Measurements from ENCODE around the gene IFNA13. TPM values are rescaled to one million over a fixed set of nuclear protein-coding genes. Genes with fewer than 3 reads are reported as not detected.

Gene IFNA13
- total and polyA plus RNA-seq, 9 of the 15 experiments (the other 6 are each of a cell fraction or from before 2014, with no cell fraction given): not detected

DNA sequence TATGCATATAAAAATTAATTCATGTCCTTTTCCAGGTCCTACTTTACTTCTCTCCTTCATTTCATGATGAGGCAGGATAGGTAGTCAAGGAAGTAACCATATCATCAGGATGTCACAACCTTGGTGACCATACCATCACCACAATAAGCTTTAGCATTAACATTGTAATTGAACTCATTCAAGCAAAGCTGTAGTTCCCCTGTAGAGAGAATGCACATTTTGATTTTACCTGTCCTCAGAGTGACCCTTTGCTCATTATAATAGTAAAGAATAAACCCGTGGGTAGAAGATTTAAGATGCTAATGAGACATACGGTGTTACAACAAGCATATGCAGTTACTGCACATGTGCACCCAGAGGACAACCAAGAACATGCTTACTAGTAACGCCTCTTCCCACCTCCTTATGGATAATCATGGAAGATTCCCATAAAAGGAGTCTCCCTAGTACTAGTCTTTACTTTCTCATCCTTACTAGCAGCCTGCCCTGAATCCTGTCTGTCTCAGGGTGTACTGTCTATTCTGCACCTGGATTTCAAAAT, 19.4 kb downstream of the IFNA13 start:
- no CpG with 5 or more reads among the region's 3 CpGs for WGBS (ENCODE audit: insufficient coverage, low coverage, missing lambda C conversion rate)
- Histone ChIP-seq H3K9ac (ENCODE audit: insufficient read depth in 1 of 2, low read depth in 2 of 2, low read length in 2 of 2) (no peak overlapping the region), H3K9me1 (ENCODE audit: control insufficient read depth, insufficient read depth, low read length) (no peaks in the 10 kb centered on the region), H3K9me3 (replicated peaks; ENCODE audit: control insufficient read depth, insufficient read depth, low read depth, low read length) (no peaks in the 10 kb centered on the region), H3K4me3 (no peak overlapping the region), H3K4me1 (replicated peaks in 1 of 2; ENCODE audit: control insufficient read depth in 2 of 2, insufficient read depth in 2 of 2, low read length in 2 of 2) (no peaks in the 10 kb centered on the region), H2AFZ (ENCODE audit: low read depth, low read length) (no peak overlapping the region), H4K20me1 (replicated peaks; ENCODE audit: control insufficient read depth, insufficient read depth, low read length) (no peaks in the 10 kb centered on the region), H3K27ac (ENCODE audit: extremely low read depth, low read depth, low read length) (no peak overlapping the region), H3K79me2 (ENCODE audit: control insufficient read depth, insufficient read depth, low read length) (no peaks in the 10 kb centered on the region), H3K27me3 (ENCODE audit: control insufficient read depth in 2 of 2, insufficient read depth in 2 of 2, low read length in 2 of 2) (no peaks in the 10 kb centered on the region), H3K36me3 (ENCODE audit: control insufficient read depth, insufficient read depth, low read length) (no peaks in the 10 kb centered on the region), H3K4me2 (ENCODE audit: insufficient read depth, low read length) (no peak overlapping the region)
- in situ Hi-C loops (cut with MboI) (no loop called here), intact Hi-C loops (cut with micrococcal nuclease) (no loop called here)
- POLR2A ChIA-PET: no interaction called here
- CTCF ChIA-PET (ENCODE audit: low intra/inter-chr PET ratio): no interaction called here
- BruUV-seq (replicated peaks): no TSS peak
- no peak for FAIRE-seq
- TF ChIP-seq STAT5A (IDR thresholded peaks at IDR 0.05; ENCODE audit: borderline replicate concordance, low read length) (no peak), ETV1 (tag; conservative IDR thresholded peaks at IDR 0.05; ENCODE audit: low read depth) (no peak), RFX1 (IDR thresholded peaks at IDR 0.05) (no peak), ZNF175 (CRISPR knock-in tag; IDR thresholded peaks at IDR 0.05; ENCODE audit: low read depth) (no peak), ZNF707 (CRISPR knock-in tag; conservative IDR thresholded peaks at IDR 0.05) (no peak), IRF2 (CRISPR knock-in tag; IDR thresholded peaks at IDR 0.05) (no peak), MYBL2 (IDR thresholded peaks at IDR 0.05; ENCODE audit: low read depth) (no peak), MYBL2 (CRISPR knock-in tag; IDR thresholded peaks at IDR 0.05; ENCODE audit: borderline replicate concordance) (no peak)
- no peak for DNase-seq (ENCODE audit: extremely low read depth in 1 of 4, low spot score in 3 of 4)
- ATAC-seq: no peak

Data from K562 (cell line).